ENCODE measurements around the gene UTF1.

DNA sequence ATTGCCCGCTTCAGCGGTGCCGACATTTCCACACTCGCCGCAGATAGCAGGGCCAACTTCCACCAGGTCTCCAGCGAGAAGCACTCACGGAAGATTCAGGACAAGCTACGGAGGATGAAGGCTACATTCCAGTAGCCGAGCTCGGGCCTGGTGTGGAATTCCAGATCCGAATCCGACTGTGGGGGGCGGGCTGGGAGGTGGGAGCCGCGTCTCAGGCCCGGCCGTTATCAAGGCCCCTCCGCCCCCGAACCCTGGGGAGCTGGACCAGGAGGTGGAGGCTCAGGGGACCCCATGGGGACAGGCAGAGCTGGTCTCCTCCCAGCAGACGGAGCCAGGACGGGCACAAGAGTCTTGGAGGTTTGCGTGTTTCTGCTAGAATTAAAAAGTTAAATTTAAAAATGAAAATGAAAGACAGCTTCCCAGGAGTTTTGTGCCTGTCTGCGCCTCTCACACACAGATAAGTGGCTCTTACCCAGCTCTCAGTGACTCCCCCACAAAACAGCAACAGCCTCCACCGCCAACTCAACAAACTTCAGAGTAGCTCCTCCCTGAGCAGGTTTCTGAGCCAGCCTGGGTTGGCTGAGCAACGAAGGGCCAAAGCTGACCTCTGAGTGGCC lies 5.2 kb upstream of the UTF1 start:
- TF ChIP-seq, protein P1, sequence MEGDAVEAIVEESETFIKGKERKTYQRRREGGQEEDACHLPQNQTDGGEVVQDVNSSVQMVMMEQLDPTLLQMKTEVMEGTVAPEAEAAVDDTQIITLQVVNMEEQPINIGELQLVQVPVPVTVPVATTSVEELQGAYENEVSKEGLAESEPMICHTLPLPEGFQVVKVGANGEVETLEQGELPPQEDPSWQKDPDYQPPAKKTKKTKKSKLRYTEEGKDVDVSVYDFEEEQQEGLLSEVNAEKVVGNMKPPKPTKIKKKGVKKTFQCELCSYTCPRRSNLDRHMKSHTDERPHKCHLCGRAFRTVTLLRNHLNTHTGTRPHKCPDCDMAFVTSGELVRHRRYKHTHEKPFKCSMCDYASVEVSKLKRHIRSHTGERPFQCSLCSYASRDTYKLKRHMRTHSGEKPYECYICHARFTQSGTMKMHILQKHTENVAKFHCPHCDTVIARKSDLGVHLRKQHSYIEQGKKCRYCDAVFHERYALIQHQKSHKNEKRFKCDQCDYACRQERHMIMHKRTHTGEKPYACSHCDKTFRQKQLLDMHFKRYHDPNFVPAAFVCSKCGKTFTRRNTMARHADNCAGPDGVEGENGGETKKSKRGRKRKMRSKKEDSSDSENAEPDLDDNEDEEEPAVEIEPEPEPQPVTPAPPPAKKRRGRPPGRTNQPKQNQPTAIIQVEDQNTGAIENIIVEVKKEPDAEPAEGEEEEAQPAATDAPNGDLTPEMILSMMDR (conservative IDR thresholded peaks at IDR 0.05 in 1 of 2, IDR thresholded peaks at IDR 0.05 in 1 of 2; ENCODE audit: extremely low read depth in 1 of 2, insufficient read depth in 1 of 2, low read depth in 1 of 2, low read length in 2 of 2), result no peak
- TF ChIP-seq EZH2 (IDR thresholded peaks at IDR 0.05; ENCODE audit: borderline replicate concordance, low read length), result no peak

Measured in mammary epithelial cell (primary cell).